Measurements from ENCODE around the gene MMP25. TPM values are rescaled to one million over a fixed set of nuclear protein-coding genes. Genes with fewer than 3 reads are reported as not detected.

MMP25 gene
- polyA plus RNA-seq, 1 of the 3 experiments (the other 2 are of a cell fraction) = 0.03 TPM

DNA sequence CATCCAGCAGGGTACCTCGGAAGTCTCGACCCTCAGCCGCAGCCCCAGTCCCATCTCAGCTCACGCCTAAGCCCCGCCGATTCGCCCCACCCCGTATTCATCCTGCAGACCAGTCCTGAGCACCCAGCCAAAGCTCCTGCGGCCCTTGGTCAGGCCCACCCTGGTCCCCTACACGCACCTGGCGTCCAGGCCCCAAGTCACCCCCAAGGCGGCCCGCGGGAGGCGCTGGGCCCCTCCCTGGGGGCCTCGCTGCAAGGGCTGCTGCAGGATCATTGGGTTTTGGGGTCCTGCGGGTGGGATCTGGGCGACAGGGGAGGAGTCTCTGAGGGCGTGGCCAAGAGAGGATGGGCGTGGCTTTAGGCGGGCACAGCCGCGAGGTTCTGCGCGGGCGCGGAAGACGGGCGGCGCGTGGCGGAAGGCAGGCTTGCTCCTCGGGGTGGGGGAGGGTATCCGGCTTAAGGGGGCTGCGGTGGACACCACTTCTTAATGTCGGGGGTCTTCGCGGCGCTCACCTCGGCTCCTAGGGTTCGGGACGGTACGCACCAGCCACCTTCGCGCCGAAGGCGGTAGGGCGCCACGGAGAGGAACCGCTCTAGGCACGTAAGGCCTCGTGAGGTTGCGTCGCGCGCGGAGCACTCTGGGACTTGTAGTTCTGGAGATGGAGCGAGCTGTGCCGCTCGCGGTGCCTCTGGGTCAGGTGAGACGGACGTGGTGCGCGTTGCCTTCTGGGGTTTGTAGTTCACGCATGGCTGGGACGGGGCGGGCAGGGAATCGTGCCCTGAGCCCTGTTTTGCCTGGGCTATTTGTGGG lies 22.5 kb upstream of the MMP25 start, which contains the start of the genes HCFC1R1 and THOC6:
Gene HCFC1R1, minus strand, starts transcription at position 274 of the 810 bp plus-strand sequence. Its CDS starts 1 bp downstream, at position 273.
Gene THOC6, plus strand, starts transcription at position 367 of the 810 bp plus-strand sequence. Its CDS starts 292 bp downstream, at position 659.
- peak; percentile 92 for DNase-seq
- Histone ChIP-seq H4K20me1 (ENCODE audit: insufficient read depth) (peaks cover 17% of the 10 kb centered on the region), H3K36me3 (replicated peaks in 1 of 2; ENCODE audit: control insufficient read depth in 1 of 2, insufficient read depth in 2 of 2, low read length in 1 of 2) (peaks cover 21 to 26% of the 10 kb centered on the region in 2 experiments), H2AFZ (ENCODE audit: low read depth) (no peak within 1 kb of the TSS), H3K9me3 (no peaks in the 10 kb centered on the region), H3K9me2 (no peaks in the 10 kb centered on the region), H3K4me2 (peak within 1 kb of the TSS; percentile 99), H3K4me3 (ENCODE audit: low read depth in 2 of 2, low read length in 1 of 2) (peak within 1 kb of the TSS; percentile 80 to 88), H3F3A (replicated peaks; ENCODE audit: insufficient read depth) (peaks cover 53% of the 10 kb centered on the region), H3K79me2 (ENCODE audit: insufficient read depth) (peaks cover 11% of the 10 kb centered on the region; the same call in 1 of the 2 replicates), H3K27ac (ENCODE audit: low read depth in 2 of 2, low read length in 1 of 2) (peak within 1 kb of the TSS; percentile 94 to 99), H3K9ac (peak within 1 kb of the TSS; percentile 100), H3K27me3 (ENCODE audit: insufficient read depth) (no peaks in the 10 kb centered on the region), H3K4me1 (ENCODE audit: control insufficient read depth in 1 of 2, insufficient read depth in 2 of 2, low read depth in 1 of 2, low read length in 1 of 2) (peaks cover 8 to 30% of the 10 kb centered on the region in 2 experiments; a peak in 3 of 4 replicates)
- under 1% methylated on average over 48 of the region's 69 CpGs for WGBS (ENCODE audit: low lambda C conversion rate)
- ChIA-PET CTCF (interaction anchor here (0.7 to 8.5 kb wide), 5 partner anchors 7 to 67 kb away, joined by 3 to 111 read pairs (median 4); no protein-coding TSS in a partner anchor), POLR2A (interaction anchor here (0.6 kb wide), 1 partner anchor 28 kb away, joined by 3 read pairs; no protein-coding TSS in a partner anchor)
- TF ChIP-seq, protein P1, sequence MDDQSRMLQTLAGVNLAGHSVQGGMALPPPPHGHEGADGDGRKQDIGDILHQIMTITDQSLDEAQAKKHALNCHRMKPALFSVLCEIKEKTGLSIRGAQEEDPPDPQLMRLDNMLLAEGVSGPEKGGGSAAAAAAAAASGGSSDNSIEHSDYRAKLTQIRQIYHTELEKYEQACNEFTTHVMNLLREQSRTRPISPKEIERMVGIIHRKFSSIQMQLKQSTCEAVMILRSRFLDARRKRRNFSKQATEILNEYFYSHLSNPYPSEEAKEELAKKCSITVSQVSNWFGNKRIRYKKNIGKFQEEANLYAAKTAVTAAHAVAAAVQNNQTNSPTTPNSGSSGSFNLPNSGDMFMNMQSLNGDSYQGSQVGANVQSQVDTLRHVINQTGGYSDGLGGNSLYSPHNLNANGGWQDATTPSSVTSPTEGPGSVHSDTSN (IDR thresholded peaks at IDR 0.05) = peak; percentile 84
- TF ChIP-seq MXI1 (IDR thresholded peaks at IDR 0.05; ENCODE audit: low read depth, low read length) (peak; percentile 78; the same call in 1 of the 2 replicates), SMC3 (IDR thresholded peaks at IDR 0.05; ENCODE audit: low read depth, low read length) (no peak), EZH2phosphoT487 (IDR thresholded peaks at IDR 0.05; ENCODE audit: borderline replicate concordance, low read depth) (no peak), FOSL2 (IDR thresholded peaks at IDR 0.05; ENCODE audit: borderline replicate concordance, low read depth) (peak; percentile 22; the same call in 1 of the 2 replicates), POLR2AphosphoS5 (IDR thresholded peaks at IDR 0.05; ENCODE audit: low read depth, low read length) (peak; percentile 91), SIN3A (IDR thresholded peaks at IDR 0.05; ENCODE audit: borderline replicate concordance, low read depth, low read length) (peak; percentile 75; the same call in 1 of the 2 replicates), RXRA (IDR thresholded peaks at IDR 0.05; ENCODE audit: borderline replicate concordance, low read depth) (no peak), GABPA (IDR thresholded peaks at IDR 0.05; ENCODE audit: low read depth) (peak; percentile 58; the same call in 1 of the 2 replicates), MEF2A (IDR thresholded peaks at IDR 0.05; ENCODE audit: borderline replicate concordance, low read depth) (no peak), RAD21 (IDR thresholded peaks at IDR 0.05; ENCODE audit: low read length) (no peak), JUND (IDR thresholded peaks at IDR 0.05) (peak; percentile 70; the same call in 1 of the 2 replicates), YY1 (IDR thresholded peaks at IDR 0.05; ENCODE audit: low read depth) (no peak; the same call in 1 of the 2 replicates), RCOR1 (IDR thresholded peaks at IDR 0.05; ENCODE audit: low read length) (no peak)
- TF ChIP-seq, protein P2, sequence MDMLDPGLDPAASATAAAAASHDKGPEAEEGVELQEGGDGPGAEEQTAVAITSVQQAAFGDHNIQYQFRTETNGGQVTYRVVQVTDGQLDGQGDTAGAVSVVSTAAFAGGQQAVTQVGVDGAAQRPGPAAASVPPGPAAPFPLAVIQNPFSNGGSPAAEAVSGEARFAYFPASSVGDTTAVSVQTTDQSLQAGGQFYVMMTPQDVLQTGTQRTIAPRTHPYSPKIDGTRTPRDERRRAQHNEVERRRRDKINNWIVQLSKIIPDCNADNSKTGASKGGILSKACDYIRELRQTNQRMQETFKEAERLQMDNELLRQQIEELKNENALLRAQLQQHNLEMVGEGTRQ (IDR thresholded peaks at IDR 0.05; ENCODE audit: borderline replicate concordance, low read depth, low read length) = peak; percentile 59; the same call in 1 of the 2 replicates
- TF ChIP-seq, protein P3, sequence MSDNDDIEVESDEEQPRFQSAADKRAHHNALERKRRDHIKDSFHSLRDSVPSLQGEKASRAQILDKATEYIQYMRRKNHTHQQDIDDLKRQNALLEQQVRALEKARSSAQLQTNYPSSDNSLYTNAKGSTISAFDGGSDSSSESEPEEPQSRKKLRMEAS (IDR thresholded peaks at IDR 0.05; ENCODE audit: low read depth) = peak; percentile 82; the same call in 1 of the 2 replicates
- TF ChIP-seq, protein P4, sequence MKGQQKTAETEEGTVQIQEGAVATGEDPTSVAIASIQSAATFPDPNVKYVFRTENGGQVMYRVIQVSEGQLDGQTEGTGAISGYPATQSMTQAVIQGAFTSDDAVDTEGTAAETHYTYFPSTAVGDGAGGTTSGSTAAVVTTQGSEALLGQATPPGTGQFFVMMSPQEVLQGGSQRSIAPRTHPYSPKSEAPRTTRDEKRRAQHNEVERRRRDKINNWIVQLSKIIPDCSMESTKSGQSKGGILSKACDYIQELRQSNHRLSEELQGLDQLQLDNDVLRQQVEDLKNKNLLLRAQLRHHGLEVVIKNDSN (IDR thresholded peaks at IDR 0.05; ENCODE audit: borderline replicate concordance, low read depth) = peak; percentile 94
- TF ChIP-seq, protein P5, sequence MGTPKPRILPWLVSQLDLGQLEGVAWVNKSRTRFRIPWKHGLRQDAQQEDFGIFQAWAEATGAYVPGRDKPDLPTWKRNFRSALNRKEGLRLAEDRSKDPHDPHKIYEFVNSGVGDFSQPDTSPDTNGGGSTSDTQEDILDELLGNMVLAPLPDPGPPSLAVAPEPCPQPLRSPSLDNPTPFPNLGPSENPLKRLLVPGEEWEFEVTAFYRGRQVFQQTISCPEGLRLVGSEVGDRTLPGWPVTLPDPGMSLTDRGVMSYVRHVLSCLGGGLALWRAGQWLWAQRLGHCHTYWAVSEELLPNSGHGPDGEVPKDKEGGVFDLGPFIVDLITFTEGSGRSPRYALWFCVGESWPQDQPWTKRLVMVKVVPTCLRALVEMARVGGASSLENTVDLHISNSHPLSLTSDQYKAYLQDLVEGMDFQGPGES (IDR thresholded peaks at IDR 0.05; ENCODE audit: low read depth, low read length) = no peak
- TF ChIP-seq, protein P6, sequence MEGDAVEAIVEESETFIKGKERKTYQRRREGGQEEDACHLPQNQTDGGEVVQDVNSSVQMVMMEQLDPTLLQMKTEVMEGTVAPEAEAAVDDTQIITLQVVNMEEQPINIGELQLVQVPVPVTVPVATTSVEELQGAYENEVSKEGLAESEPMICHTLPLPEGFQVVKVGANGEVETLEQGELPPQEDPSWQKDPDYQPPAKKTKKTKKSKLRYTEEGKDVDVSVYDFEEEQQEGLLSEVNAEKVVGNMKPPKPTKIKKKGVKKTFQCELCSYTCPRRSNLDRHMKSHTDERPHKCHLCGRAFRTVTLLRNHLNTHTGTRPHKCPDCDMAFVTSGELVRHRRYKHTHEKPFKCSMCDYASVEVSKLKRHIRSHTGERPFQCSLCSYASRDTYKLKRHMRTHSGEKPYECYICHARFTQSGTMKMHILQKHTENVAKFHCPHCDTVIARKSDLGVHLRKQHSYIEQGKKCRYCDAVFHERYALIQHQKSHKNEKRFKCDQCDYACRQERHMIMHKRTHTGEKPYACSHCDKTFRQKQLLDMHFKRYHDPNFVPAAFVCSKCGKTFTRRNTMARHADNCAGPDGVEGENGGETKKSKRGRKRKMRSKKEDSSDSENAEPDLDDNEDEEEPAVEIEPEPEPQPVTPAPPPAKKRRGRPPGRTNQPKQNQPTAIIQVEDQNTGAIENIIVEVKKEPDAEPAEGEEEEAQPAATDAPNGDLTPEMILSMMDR (IDR thresholded peaks at IDR 0.05) = no peak
- TF ChIP-seq, protein P7, sequence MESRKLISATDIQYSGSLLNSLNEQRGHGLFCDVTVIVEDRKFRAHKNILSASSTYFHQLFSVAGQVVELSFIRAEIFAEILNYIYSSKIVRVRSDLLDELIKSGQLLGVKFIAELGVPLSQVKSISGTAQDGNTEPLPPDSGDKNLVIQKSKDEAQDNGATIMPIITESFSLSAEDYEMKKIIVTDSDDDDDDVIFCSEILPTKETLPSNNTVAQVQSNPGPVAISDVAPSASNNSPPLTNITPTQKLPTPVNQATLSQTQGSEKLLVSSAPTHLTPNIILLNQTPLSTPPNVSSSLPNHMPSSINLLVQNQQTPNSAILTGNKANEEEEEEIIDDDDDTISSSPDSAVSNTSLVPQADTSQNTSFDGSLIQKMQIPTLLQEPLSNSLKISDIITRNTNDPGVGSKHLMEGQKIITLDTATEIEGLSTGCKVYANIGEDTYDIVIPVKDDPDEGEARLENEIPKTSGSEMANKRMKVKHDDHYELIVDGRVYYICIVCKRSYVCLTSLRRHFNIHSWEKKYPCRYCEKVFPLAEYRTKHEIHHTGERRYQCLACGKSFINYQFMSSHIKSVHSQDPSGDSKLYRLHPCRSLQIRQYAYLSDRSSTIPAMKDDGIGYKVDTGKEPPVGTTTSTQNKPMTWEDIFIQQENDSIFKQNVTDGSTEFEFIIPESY (IDR thresholded peaks at IDR 0.05; ENCODE audit: borderline replicate concordance, low read depth) = peak; percentile 94

Data from SK-N-SH (cell line).